ENCODE results near the gene PHACTR4.

DNA sequence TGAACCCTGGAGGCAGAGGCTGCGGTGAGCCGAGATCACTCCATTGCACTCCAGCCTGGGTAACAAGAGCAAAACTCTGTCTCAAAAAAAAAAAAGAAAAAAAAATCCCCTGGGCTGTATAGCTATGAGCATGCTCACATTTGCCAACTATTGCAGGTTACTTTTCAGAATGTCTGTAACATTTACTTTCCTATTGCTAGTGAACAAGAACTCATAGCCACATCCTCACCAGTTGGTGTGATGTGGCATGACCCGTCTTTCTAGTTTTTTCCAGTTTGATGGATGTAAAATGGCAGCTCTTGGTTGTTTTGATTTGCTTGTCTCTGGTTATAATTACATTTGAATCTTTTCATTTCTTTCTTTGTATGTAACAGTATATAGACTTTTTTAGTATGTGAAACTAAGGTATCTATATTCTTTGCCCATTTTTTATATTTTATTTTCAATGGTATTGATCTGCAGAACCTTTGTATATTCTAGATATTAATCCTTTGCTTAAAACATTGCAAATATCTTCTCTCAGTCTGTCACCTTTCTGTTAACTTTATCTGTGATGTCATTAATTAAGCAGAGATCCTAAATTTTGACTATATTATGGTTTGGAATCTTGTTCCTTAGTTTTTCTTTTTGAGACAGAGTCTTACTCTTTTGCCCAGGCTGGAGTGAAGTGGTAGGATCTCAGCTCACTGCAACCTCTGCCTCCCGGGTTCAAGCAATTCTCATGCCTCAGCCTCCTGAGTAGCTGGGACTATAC lies 29.1 kb upstream of the PHACTR4 start:
- TF ChIP-seq JUNB (IDR thresholded peaks at IDR 0.05; ENCODE audit: unreplicated experiment) (no peak), EZH2 (IDR thresholded peaks at IDR 0.05; ENCODE audit: low read depth, unreplicated experiment) (no peak)
- TF ChIP-seq, protein P1, sequence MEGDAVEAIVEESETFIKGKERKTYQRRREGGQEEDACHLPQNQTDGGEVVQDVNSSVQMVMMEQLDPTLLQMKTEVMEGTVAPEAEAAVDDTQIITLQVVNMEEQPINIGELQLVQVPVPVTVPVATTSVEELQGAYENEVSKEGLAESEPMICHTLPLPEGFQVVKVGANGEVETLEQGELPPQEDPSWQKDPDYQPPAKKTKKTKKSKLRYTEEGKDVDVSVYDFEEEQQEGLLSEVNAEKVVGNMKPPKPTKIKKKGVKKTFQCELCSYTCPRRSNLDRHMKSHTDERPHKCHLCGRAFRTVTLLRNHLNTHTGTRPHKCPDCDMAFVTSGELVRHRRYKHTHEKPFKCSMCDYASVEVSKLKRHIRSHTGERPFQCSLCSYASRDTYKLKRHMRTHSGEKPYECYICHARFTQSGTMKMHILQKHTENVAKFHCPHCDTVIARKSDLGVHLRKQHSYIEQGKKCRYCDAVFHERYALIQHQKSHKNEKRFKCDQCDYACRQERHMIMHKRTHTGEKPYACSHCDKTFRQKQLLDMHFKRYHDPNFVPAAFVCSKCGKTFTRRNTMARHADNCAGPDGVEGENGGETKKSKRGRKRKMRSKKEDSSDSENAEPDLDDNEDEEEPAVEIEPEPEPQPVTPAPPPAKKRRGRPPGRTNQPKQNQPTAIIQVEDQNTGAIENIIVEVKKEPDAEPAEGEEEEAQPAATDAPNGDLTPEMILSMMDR (conservative IDR thresholded peaks at IDR 0.05; ENCODE audit: low read depth in 2 of 2) = no peak

Measured in GM23338 (cell line).